SK-N-SH treated with all-trans-retinoic acid at 6 μM for 48 hours (cell line): Measurements from ENCODE around the gene LAMP2.
A peak's percentile ranks its signal among the peaks of the same experiment; 100 is the strongest.

ENCODE experiments used
- ATAC-seq: fragments of 200-7000 bp; cut with Tn5 transposase; 3 replicates; pipeline ENCODE4 v1.9.1; 2020; ENCODE audit warnings: mild to moderate bottlenecking, moderate library complexity
- ARNTL ChIP-seq: fragments of 450-650 bp; formaldehyde crosslinking; IDR thresholded peaks from 2 replicates; pipeline ENCODE4 v1.5.0; 2020; ENCODE audit warnings: low read depth, mild to moderate bottlenecking, moderate library complexity, borderline replicate concordance
- BACH2 ChIP-seq: fragments of 250-450 bp; sonication (Bioruptor Pico); IDR thresholded peaks from 2 replicates; pipeline ENCODE4 v1.9.0; 2021; ENCODE audit warnings: mild to moderate bottlenecking, borderline replicate concordance
- CREB5 ChIP-seq: fragments of 250-450 bp; sonication (Bioruptor Pico); IDR thresholded peaks from 2 replicates; pipeline ENCODE4 v1.5.1; 2020; ENCODE audit warnings: low read depth, mild to moderate bottlenecking, moderate library complexity
- CSDC2 ChIP-seq: fragments of 250-450 bp; sonication (Bioruptor Pico); IDR thresholded peaks from 2 replicates; pipeline ENCODE4 v1.5.0; 2020; ENCODE audit warnings: mild to moderate bottlenecking, moderate library complexity
- CSRNP3 ChIP-seq: fragments of 250-450 bp; sonication (Bioruptor Pico); IDR thresholded peaks from 2 replicates; pipeline ENCODE4 v1.5.1; 2021; ENCODE audit warnings: mild to moderate bottlenecking, moderate library complexity
- ESRRG ChIP-seq: fragments of 250-450 bp; sonication (Bioruptor Pico); IDR thresholded peaks from 2 replicates; pipeline ENCODE4 v1.6.1; 2021; ENCODE audit warnings: mild to moderate bottlenecking
- GLIS3 ChIP-seq: fragments of 250-450 bp; sonication (Bioruptor Pico); IDR thresholded peaks from 2 replicates; pipeline ENCODE4 v1.5.0; 2020; ENCODE audit warnings: mild to moderate bottlenecking, moderate library complexity
- ISL1 ChIP-seq: fragments of 250-450 bp; sonication (Bioruptor Pico); IDR thresholded peaks from 2 replicates; pipeline ENCODE4 v2.1.2; 2022; ENCODE audit warnings: mild to moderate bottlenecking, moderate library complexity
- OSR1 ChIP-seq: fragments of 250-450 bp; sonication (Bioruptor Pico); IDR thresholded peaks from 2 replicates; pipeline ENCODE4 v1.8.0; 2022; ENCODE audit warnings: moderate library complexity, mild to moderate bottlenecking, inconsistent platforms
- RARB ChIP-seq: fragments of 250-450 bp; sonication (Bioruptor Pico); IDR thresholded peaks from 2 replicates; pipeline ENCODE4 v1.8.0; 2021; ENCODE audit warnings: mild to moderate bottlenecking, moderate library complexity
- SNAI2 ChIP-seq: fragments of 250-450 bp; sonication (Bioruptor Pico); IDR thresholded peaks from 2 replicates; pipeline ENCODE4 v1.5.0; 2020; ENCODE audit warnings: mild to moderate bottlenecking, moderate library complexity
- TCF4 ChIP-seq: fragments of 250-450 bp; sonication (Bioruptor Pico); IDR thresholded peaks from 2 replicates; pipeline ENCODE4 v1.8.0; 2021; ENCODE audit warnings: mild to moderate bottlenecking, moderate library complexity, borderline replicate concordance
- TOX ChIP-seq: fragments of 250-450 bp; sonication (Bioruptor Pico); IDR thresholded peaks from 2 replicates; pipeline ENCODE4 v1.8.0; 2021; ENCODE audit warnings: mild to moderate bottlenecking, moderate library complexity, borderline replicate concordance
- ZFP3 ChIP-seq: fragments of 250-450 bp; sonication (Bioruptor Pico); IDR thresholded peaks from 2 replicates; pipeline ENCODE4 v1.5.0; 2020; ENCODE audit warnings: mild to moderate bottlenecking, moderate library complexity
- ZFP30 ChIP-seq: fragments of 450-650 bp; formaldehyde crosslinking; IDR thresholded peaks from 2 replicates; pipeline ENCODE4 v1.5.0; 2022; ENCODE audit warnings: mild to moderate bottlenecking, moderate library complexity
- ZNF565 ChIP-seq: fragments of 450-650 bp; formaldehyde crosslinking; conservative IDR thresholded peaks from 2 replicates; pipeline ENCODE4 v1.5.0; 2020; ENCODE audit warnings: low read depth, mild to moderate bottlenecking, moderate library complexity
- ZNF8 ChIP-seq: fragments of 450-650 bp; formaldehyde crosslinking; IDR thresholded peaks from 2 replicates; pipeline ENCODE4 v1.5.0; 2020; ENCODE audit warnings: mild to moderate bottlenecking, moderate library complexity
- TF ChIP-seq, protein P1 (sequence below): fragments of 250-450 bp; sonication (Bioruptor Pico); IDR thresholded peaks from 2 replicates; pipeline ENCODE4 v1.8.0; 2021; ENCODE audit warnings: low read depth, mild to moderate bottlenecking, moderate library complexity, borderline replicate concordance
- TF ChIP-seq, protein P2 (sequence below): fragments of 250-450 bp; sonication (Bioruptor Pico); IDR thresholded peaks from 2 replicates; pipeline ENCODE4 v1.8.0; 2020; ENCODE audit warnings: mild to moderate bottlenecking, moderate library complexity, borderline replicate concordance
- TF ChIP-seq, protein P3 (sequence below): fragments of 250-450 bp; sonication (Bioruptor Pico); IDR thresholded peaks from 2 replicates; pipeline ENCODE4 v1.5.0; 2020; ENCODE audit warnings: mild to moderate bottlenecking, moderate library complexity

Gene LAMP2

DNA sequence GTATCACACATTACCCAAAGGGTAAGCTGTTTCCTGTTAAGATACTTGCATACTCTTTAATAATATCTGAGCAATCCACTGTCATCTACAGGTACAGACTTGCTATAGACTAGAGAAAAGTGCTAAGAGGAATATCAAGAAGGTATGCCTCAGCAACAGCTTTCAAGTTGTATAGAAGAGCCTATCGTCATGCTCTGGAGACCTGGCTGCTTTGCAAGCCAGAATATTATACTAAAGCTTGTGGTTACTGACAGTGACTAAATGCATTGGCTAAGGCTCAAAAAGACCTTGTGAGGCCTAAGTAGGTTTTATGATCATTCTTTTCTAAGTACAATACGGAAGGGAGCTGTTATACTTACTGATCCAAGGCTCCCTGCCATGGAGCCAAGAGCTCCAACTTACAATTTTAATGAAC lies 11.3 kb downstream of the LAMP2 start:
- peak; percentile 92 for ATAC-seq
- TF ChIP-seq TCF4 (CRISPR knock-in tag) (no peak), ESRRG (CRISPR knock-in tag) (no peak), ARNTL (no peak), ZFP30 (no peak), SNAI2 (CRISPR knock-in tag) (no peak), OSR1 (CRISPR knock-in tag) (no peak), RARB (CRISPR knock-in tag) (no peak), BACH2 (CRISPR knock-in tag) (no peak), CSDC2 (CRISPR knock-in tag) (no peak), ZFP3 (CRISPR knock-in tag) (no peak), TOX (CRISPR knock-in tag) (no peak)
- TF ChIP-seq, protein P1, sequence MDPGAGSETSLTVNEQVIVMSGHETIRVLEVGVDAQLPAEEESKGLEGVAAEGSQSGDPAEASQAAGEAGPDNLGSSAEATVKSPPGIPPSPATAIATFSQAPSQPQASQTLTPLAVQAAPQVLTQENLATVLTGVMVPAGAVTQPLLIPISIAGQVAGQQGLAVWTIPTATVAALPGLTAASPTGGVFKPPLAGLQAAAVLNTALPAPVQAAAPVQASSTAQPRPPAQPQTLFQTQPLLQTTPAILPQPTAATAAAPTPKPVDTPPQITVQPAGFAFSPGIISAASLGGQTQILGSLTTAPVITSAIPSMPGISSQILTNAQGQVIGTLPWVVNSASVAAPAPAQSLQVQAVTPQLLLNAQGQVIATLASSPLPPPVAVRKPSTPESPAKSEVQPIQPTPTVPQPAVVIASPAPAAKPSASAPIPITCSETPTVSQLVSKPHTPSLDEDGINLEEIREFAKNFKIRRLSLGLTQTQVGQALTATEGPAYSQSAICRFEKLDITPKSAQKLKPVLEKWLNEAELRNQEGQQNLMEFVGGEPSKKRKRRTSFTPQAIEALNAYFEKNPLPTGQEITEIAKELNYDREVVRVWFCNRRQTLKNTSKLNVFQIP (CRISPR knock-in tag): no peak
- TF ChIP-seq, protein P2, sequence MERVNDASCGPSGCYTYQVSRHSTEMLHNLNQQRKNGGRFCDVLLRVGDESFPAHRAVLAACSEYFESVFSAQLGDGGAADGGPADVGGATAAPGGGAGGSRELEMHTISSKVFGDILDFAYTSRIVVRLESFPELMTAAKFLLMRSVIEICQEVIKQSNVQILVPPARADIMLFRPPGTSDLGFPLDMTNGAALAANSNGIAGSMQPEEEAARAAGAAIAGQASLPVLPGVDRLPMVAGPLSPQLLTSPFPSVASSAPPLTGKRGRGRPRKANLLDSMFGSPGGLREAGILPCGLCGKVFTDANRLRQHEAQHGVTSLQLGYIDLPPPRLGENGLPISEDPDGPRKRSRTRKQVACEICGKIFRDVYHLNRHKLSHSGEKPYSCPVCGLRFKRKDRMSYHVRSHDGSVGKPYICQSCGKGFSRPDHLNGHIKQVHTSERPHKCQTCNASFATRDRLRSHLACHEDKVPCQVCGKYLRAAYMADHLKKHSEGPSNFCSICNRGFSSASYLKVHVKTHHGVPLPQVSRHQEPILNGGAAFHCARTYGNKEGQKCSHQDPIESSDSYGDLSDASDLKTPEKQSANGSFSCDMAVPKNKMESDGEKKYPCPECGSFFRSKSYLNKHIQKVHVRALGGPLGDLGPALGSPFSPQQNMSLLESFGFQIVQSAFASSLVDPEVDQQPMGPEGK (CRISPR knock-in tag): no peak

DNA sequence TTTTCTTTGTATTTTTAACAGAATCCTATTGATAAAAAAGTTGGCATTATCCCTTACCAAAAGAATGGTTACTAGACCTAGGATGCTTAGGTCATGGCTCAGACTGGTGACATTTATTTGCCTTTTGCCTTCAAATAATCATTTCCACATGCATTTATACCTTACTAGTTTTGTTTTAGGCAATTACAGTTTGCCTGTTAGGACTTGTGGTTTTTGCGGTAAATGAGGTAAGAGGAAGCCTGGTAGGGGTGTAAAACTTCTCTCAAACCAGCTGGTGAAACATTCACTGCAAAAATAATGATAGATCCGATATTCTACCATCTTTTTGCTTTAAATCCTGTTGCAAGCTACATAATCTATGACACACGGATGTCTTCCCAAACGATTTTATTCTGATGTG lies 12.1 kb downstream of the LAMP2 start:
- no peak for TF ChIP-seq CREB5 (CRISPR knock-in tag)
- no peak for TF ChIP-seq ISL1 (CRISPR knock-in tag)
- no peak for TF ChIP-seq CSRNP3 (CRISPR knock-in tag)
- TF ChIP-seq, protein P1 (CRISPR knock-in tag): no peak
- TF ChIP-seq, protein P2 (CRISPR knock-in tag): no peak
- no peak for TF ChIP-seq TOX (CRISPR knock-in tag)
- no peak for TF ChIP-seq CSDC2 (CRISPR knock-in tag)
- TF ChIP-seq, protein P3, sequence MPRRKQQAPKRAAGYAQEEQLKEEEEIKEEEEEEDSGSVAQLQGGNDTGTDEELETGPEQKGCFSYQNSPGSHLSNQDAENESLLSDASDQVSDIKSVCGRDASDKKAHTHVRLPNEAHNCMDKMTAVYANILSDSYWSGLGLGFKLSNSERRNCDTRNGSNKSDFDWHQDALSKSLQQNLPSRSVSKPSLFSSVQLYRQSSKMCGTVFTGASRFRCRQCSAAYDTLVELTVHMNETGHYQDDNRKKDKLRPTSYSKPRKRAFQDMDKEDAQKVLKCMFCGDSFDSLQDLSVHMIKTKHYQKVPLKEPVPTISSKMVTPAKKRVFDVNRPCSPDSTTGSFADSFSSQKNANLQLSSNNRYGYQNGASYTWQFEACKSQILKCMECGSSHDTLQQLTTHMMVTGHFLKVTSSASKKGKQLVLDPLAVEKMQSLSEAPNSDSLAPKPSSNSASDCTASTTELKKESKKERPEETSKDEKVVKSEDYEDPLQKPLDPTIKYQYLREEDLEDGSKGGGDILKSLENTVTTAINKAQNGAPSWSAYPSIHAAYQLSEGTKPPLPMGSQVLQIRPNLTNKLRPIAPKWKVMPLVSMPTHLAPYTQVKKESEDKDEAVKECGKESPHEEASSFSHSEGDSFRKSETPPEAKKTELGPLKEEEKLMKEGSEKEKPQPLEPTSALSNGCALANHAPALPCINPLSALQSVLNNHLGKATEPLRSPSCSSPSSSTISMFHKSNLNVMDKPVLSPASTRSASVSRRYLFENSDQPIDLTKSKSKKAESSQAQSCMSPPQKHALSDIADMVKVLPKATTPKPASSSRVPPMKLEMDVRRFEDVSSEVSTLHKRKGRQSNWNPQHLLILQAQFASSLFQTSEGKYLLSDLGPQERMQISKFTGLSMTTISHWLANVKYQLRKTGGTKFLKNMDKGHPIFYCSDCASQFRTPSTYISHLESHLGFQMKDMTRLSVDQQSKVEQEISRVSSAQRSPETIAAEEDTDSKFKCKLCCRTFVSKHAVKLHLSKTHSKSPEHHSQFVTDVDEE (CRISPR knock-in tag): no peak
- no peak for TF ChIP-seq TCF4 (CRISPR knock-in tag)
- no peak for TF ChIP-seq SNAI2 (CRISPR knock-in tag)
- no peak for TF ChIP-seq ZNF8 (CRISPR knock-in tag)
- TF ChIP-seq GLIS3 (CRISPR knock-in tag): no peak
- TF ChIP-seq ZNF565: no peak
- no peak for TF ChIP-seq ESRRG (CRISPR knock-in tag)
- TF ChIP-seq RARB (CRISPR knock-in tag): no peak
- no peak for TF ChIP-seq OSR1 (CRISPR knock-in tag)
- TF ChIP-seq BACH2 (CRISPR knock-in tag): no peak
- no peak for TF ChIP-seq ZFP3 (CRISPR knock-in tag)
- ATAC-seq: peak; percentile 31
